Sigmoid colon (tissue), 7 donors: ENCODE data around the gene PTPA. TPM values are rescaled to one million over a fixed set of nuclear protein-coding genes. Genes with fewer than 3 reads are reported as not detected.

Experiments used
- DNase-seq: peaks from one replicate; pipeline ENCODE4 v3.0.0-alpha.2; 2019
- H3K27ac ChIP-seq, 4 donors: fragments of 200-600 bp; sonication (generic); one replicate each; pipeline ENCODE4 v1.5.1; 2016 to 2019; ENCODE audit warnings: mild to moderate bottlenecking in 1 of 4
- H3K27me3 ChIP-seq, 3 donors: fragments of 200-600 bp; sonication (generic); one replicate each; pipeline ENCODE4 v1.5.1; 2019; ENCODE audit warnings: mild to moderate bottlenecking in 1 of 3
- H3K36me3 ChIP-seq, 4 donors: fragments of 200-600 bp; sonication (generic); one replicate each; pipeline ENCODE4 v1.5.1; 2016 to 2019
- H3K4me1 ChIP-seq, 4 donors: fragments of 200-600 bp; sonication (generic); one replicate each; pipeline ENCODE4 v1.5.1; 2017 to 2019
- H3K4me3 ChIP-seq, 4 donors: fragments of 200-600 bp; sonication (generic); one replicate each; pipeline ENCODE4 v1.5.1; 2017 to 2019; ENCODE audit warnings: mild to moderate bottlenecking in 2 of 4, moderate library complexity in 1 of 4
- H3K9me3 ChIP-seq, 4 donors: fragments of 200-600 bp in 3 of 4; sonication (generic) in 3 of 4; one replicate each; pipeline versions ENCODE4 v1.5.1 to v1.6.1; 2013 to 2019
- EP300 ChIP-seq, 4 donors: sonication (generic); formaldehyde crosslinking; IDR thresholded peaks; one replicate each; pipeline ENCODE4 v1.6.1; 2017; ENCODE audit warnings: antibody characterized with exemption in 4 of 4
- POLR2A ChIP-seq, 2 donors: fragments of 450-650 bp; IDR thresholded peaks; one replicate each; pipeline ENCODE4 v1.6.1; 2016; ENCODE audit warnings: antibody characterized with exemption in 2 of 2, mild to moderate bottlenecking in 2 of 2, moderate library complexity in 2 of 2
- POLR2AphosphoS5 ChIP-seq, 4 donors: sonication (generic); formaldehyde crosslinking; IDR thresholded peaks; one replicate each; pipeline ENCODE4 v1.6.1; 2017; ENCODE audit warnings: antibody characterized with exemption in 4 of 4
- WGBS, 2 donors: extraction: QIAGEN DNeasy Blood & Tissue Kit; methylation state at CpG; one replicate each; pipeline ENCODE4 v1.1.7; 2013; 5-methylcytosine and 5-hydroxymethylcytosine counted together
- intact Hi-C: fragments of 100-400 bp; cut with DNase I; formaldehyde crosslinking; loops from one replicate; pipeline ENCODE4 v1.15.1; 2023
- polyA plus RNA-seq, 3 donors: library from polyadenylated mRNA; stranded (reverse); fragments of 200-250 nt; gene quantifications; one replicate each; pipeline ENCODE4 v1.2.3, GENCODE V29; 2013
- total RNA-seq, 4 donors: library from RNA; depleted of rRNA; stranded (reverse); fragments of >200 nt; gene quantifications; one replicate each; pipeline ENCODE4 v1.1.0, GENCODE V29; 2016
- TF ChIP-seq, protein P1 (sequence below), 4 experiments: fragments of 450-650 bp in 3 of 4; fragments of 200-600 bp in 1 of 4; IDR thresholded peaks; one replicate each; pipeline ENCODE4 v1.5.1; 2016 to 2019; ENCODE audit warnings: antibody characterized with exemption in 4 of 4, mild to moderate bottlenecking in 3 of 4, moderate library complexity in 2 of 4
- donor health status: healthy with polysubstance abuse.
- donor health status: Bipolar disorder and iron deficiency.
- donor health status: healthy.

Gene PTPA
- 10 to 100 TPM; 50.2 to 79.5 (median 77.4) TPM for total RNA-seq
- 100 to 1,000 TPM in 1 of 3 donors, 10 to 100 TPM in 2; 67.3 to 141 (median 88.3) TPM for polyA plus RNA-seq

DNA sequence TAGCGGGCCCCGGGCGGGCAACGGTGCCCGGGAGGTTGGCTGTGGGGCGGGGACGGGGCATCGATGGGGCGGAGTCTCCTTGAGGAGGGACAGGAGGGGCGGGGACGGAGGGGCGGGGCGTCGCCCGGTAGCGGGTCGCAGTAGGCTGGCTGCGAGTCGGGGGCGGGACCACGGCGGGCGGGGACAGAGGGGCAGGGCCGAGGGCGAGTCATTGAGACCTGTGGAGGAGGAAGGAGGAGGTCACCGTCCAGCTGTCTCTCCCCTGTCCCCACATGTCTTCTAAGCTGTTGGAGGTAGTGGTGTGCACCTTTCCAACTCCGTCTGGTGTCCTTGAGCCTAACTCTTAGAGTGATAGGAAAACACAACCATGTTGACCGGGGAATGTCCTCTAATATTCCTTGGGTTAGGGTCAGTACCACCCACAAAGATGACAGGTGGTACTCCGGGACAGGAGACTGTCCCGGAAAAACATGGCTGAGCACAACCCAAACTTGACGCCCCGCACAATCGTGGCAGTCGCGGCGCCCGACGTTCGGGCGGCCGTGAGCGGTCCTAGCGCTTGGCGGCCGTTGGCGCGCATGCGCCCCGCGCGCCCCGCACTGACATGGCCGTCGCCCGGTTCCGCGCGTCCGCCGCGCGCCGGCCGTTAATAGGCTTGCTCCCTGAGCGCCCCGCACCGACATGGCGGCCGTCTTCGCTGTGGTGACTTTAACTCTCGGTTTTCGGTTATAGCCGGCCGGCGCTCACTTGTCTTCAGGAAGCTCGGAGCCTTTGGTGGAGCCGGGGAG, at the start of gene PTPA, which contains the start of gene CRAT:
PTPA (plus strand) TSS at position 676 of the 788 bp plus-strand sequence. CDS start 186 bp downstream, outside the sequence.
CRAT (minus strand) TSS at position 54 of the 788 bp plus-strand sequence. CDS start 284 bp downstream, outside the sequence.
- H3K36me3 ChIP-seq: peaks cover 0 to 24% (median 14%) of the 10 kb centered on the region in 4 donors
- intact Hi-C loops: no loop called here
- no peaks in the 10 kb centered on the region for H3K9me3 ChIP-seq
- no peak for TF ChIP-seq EP300 (IDR thresholded peaks at IDR 0.05)
- peak; percentile 96 to 99 (median 96) for TF ChIP-seq POLR2AphosphoS5 (IDR thresholded peaks at IDR 0.05)
- TF ChIP-seq POLR2A (IDR thresholded peaks at IDR 0.05): peak; percentile 81 to 95
- TF ChIP-seq, protein P1, sequence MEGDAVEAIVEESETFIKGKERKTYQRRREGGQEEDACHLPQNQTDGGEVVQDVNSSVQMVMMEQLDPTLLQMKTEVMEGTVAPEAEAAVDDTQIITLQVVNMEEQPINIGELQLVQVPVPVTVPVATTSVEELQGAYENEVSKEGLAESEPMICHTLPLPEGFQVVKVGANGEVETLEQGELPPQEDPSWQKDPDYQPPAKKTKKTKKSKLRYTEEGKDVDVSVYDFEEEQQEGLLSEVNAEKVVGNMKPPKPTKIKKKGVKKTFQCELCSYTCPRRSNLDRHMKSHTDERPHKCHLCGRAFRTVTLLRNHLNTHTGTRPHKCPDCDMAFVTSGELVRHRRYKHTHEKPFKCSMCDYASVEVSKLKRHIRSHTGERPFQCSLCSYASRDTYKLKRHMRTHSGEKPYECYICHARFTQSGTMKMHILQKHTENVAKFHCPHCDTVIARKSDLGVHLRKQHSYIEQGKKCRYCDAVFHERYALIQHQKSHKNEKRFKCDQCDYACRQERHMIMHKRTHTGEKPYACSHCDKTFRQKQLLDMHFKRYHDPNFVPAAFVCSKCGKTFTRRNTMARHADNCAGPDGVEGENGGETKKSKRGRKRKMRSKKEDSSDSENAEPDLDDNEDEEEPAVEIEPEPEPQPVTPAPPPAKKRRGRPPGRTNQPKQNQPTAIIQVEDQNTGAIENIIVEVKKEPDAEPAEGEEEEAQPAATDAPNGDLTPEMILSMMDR (IDR thresholded peaks at IDR 0.05): no peak
- WGBS, 2 donors: 1% methylated on average over 77 of the region's 77 CpGs
- peak within 1 kb of the TSS; percentile 73 to 95 (median 87) for H3K4me3 ChIP-seq
- H3K4me1 ChIP-seq: peaks cover 0 to 41% (median 34%) of the 10 kb centered on the region in 4 donors
- DNase-seq: peak; percentile 99
- peak within 1 kb of the TSS; percentile 92 to 97 (median 94) for H3K27ac ChIP-seq
- H3K27me3 ChIP-seq: no peaks in the 10 kb centered on the region

DNA sequence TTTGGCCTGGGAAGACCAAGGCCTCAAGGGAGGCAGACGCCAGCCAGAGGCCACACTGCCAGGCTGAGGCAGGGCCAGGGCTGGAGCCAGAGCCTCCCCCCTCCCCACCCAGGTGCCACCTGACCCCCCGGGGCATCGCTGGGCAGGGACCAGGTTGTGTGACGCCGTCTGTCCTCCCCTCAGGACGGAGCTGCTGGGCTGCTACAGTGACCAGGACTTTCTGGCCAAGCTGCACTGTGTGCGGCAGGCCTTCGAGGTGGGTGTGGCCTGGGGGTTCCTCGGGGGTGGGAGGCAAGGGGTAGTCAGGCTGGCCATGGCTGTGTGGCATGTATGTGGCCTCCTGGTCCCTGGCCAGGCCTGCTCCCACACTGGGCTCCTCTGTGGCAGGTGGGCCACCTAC, 48.2 kb upstream of the PTPA start:
- H3K36me3 ChIP-seq: peaks cover 18 to 93% (median 57%) of the 10 kb centered on the region in 4 donors
- TF ChIP-seq POLR2AphosphoS5 (IDR thresholded peaks at IDR 0.05) (no peak), EP300 (IDR thresholded peaks at IDR 0.05) (no peak), POLR2A (IDR thresholded peaks at IDR 0.05) (no peak)
- TF ChIP-seq, protein P1 (IDR thresholded peaks at IDR 0.05): no peak
- intact Hi-C loops: no loop called here

DNA sequence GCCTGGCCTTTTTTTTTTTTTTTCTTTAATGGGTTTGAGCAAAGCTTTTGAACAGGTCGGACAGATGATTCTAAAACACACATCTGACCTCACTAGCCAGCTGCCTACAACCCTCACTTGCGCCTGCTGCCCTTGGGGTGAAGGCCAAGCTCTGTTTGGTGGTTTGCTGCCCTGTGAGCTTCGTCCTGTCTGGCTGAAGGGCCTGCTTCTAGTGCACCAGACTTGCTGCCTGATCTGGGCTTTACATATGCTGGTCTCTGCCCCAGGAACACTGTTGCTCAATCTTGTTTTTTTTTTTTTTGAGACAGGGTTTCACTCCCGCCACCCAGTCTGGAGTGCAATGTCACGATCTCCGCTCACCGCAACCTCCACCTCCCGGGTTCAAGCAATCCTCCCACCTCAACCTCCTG, 46.7 kb upstream of the PTPA start:
- Histone ChIP-seq H3K4me1 (no peaks in the 10 kb centered on the region), H3K4me3 (no peak overlapping the region), H3K36me3 (peaks cover 20 to 93% (median 60%) of the 10 kb centered on the region in 4 donors), H3K9me3 (no peaks in the 10 kb centered on the region), H3K27ac (no peak overlapping the region), H3K27me3 (no peaks in the 10 kb centered on the region)
- intact Hi-C loops: no loop called here
- TF ChIP-seq POLR2A (IDR thresholded peaks at IDR 0.05) (no peak), EP300 (IDR thresholded peaks at IDR 0.05) (no peak), POLR2AphosphoS5 (IDR thresholded peaks at IDR 0.05) (no peak)
- TF ChIP-seq, protein P1 (IDR thresholded peaks at IDR 0.05): no peak
- 95 to 96% methylated on average over 8 of the region's 8 CpGs for WGBS, 2 donors
- DNase-seq: no peak

More for the DNA sequence above, 48.2 kb upstream of the PTPA start:
- no peak overlapping the region for H3K27ac ChIP-seq
- no peak for DNase-seq
- no peaks in the 10 kb centered on the region for H3K9me3 ChIP-seq
- H3K4me1 ChIP-seq: no peaks in the 10 kb centered on the region
- WGBS, 2 donors: 90 to 93% methylated on average over 9 of the region's 9 CpGs
- H3K27me3 ChIP-seq: no peaks in the 10 kb centered on the region
- H3K4me3 ChIP-seq: no peak overlapping the region

DNA sequence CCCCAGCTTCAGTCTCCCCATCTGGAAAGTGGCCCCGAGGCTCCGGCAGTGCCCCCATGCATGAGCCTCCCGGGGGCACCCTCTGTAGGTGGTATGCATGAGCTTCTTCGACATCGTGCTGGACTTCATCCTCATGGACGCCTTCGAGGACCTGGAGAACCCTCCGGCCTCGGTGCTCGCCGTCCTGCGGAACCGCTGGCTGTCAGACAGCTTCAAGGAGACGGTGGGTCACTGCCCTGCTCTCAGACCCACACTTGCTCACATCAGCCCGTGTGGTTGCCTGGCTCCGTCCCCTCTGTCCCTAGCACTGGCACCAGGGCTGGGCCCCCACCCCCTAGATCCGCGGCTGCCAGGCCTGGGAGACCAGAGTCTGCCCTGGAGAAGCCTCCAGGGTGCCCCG, 43.1 kb upstream of the PTPA start:
- no peaks in the 10 kb centered on the region for H3K27me3 ChIP-seq
- no peaks in the 10 kb centered on the region for H3K9me3 ChIP-seq
- TF ChIP-seq POLR2A (IDR thresholded peaks at IDR 0.05) (no peak), EP300 (IDR thresholded peaks at IDR 0.05) (no peak), POLR2AphosphoS5 (IDR thresholded peaks at IDR 0.05) (no peak)
- TF ChIP-seq, protein P1 (IDR thresholded peaks at IDR 0.05): no peak
- intact Hi-C loops: no loop called here
- 93 to 94% methylated on average over 19 of the region's 19 CpGs for WGBS, 2 donors
- no peak overlapping the region for H3K27ac ChIP-seq
- no peaks in the 10 kb centered on the region for H3K4me1 ChIP-seq
- no peak overlapping the region for H3K4me3 ChIP-seq
- no peak for DNase-seq
- H3K36me3 ChIP-seq: peaks cover 9 to 77% (median 38%) of the 10 kb centered on the region in 4 donors
